Spleen (tissue), 7 donors: ENCODE results near the gene UTS2R.

ENCODE experiments used
- CTCF ChIP-seq, 11 experiments: fragments of 200-600 bp in 7 of 11; fragments of 450-650 bp in 4 of 11; sonication (generic) in 4 of 11; IDR thresholded peaks in 8 of 11; conservative IDR thresholded peaks in 3 of 11; 1 replicate in 7 of 11; 2 replicates in 4 of 11; pipeline versions ENCODE4 v1.4.0 to v1.8.0; 2016 to 2021; ENCODE audit warnings: antibody characterized with exemption in 11 of 11, inconsistent platforms in 4 of 11, mild to moderate bottlenecking in 1 of 11
- POLR2AphosphoS5 ChIP-seq, 3 donors: sonication (generic); formaldehyde crosslinking; IDR thresholded peaks; one replicate each; pipeline ENCODE4 v1.5.1; 2017; ENCODE audit warnings: antibody characterized with exemption in 3 of 3
- donor health status: DM: no; HTN: no; CAD: no; lungs with moderate emphysema.
- donor health status: DM: no; HTN: no; CAD: no.
- donor health status: DM: no; HTN: no; CAD: no.

DNA sequence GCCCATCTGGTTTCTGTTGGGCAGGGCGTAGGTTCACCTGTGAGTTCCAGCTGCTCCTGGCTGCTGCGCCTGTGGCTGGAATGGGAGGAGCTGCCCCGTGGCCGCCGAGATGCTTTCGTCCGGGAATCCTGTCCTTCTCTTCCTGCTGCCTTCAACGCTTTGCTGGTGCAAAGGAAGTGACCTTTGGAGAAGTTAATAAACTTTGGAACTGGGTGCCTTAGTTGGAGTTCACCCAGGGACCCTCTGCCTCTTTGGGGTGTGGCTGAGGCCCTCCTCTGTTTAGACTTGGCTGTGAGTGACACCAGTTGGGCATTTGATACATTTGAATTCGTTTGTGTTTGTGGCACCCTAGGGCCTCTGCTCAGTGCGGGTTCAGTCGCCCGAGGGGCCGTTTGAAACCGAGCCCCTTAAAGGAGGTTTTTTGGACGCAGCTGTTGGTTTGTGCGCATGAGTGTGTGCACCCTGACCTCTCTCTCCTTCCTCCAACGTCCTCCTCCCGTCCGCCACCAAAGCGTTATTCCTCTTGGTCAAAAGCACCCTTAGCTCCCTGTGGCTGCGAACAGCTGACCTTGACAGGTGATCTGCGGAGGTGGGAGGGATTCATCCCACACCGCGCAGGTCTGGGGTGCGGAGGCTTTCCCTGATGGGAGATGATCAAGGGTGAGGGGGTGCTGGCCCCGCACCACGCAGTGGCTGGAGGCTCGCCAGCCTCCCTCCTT is 29.0 kb upstream of the UTS2R start:
- TF ChIP-seq POLR2AphosphoS5 (IDR thresholded peaks at IDR 0.05) (no peak), CTCF (IDR thresholded peaks at IDR 0.05 in 8 of 11, conservative IDR thresholded peaks at IDR 0.05 in 3 of 11) (no peak)
